A549 (cell line): ENCODE measurements around the gene VPS72. TPM values are rescaled to one million over a fixed set of nuclear protein-coding genes. Genes with fewer than 3 reads are reported as not detected.

Experiments
- ATOH8 ChIP-seq: fragments of 250-450 bp; sonication (Bioruptor Pico); IDR thresholded peaks from 2 replicates; pipeline ENCODE4 v1.5.0; 2020; ENCODE audit warnings: low read depth, mild to moderate bottlenecking, moderate library complexity
- BHLHE40 ChIP-seq: IDR thresholded peaks from 2 replicates; pipeline ENCODE4 v1.6.1; 2012; ENCODE audit warnings: low read depth, low read length, inconsistent platforms
- CBX8 ChIP-seq: fragments of 200-600 bp; sonication (generic); IDR thresholded peaks from 2 replicates; pipeline ENCODE4 v1.6.1; 2016
- FOSB ChIP-seq: fragments of 250-450 bp; sonication (Bioruptor Pico); IDR thresholded peaks from 2 replicates; pipeline ENCODE4 v1.5.0; 2020; ENCODE audit warnings: mild to moderate bottlenecking, moderate library complexity
- FOSL2 ChIP-seq, 2 experiments: fragments of 450-650 bp in 1 of 2; fragments of >200 bp in 1 of 2; sonication (Bioruptor Twin) in 1 of 2; formaldehyde crosslinking; IDR thresholded peaks; 2 replicates each; pipeline versions ENCODE4 v1.5.0 to v1.6.1; 2016 to 2020; ENCODE audit warnings: mild to moderate bottlenecking in 1 of 2, moderate library complexity in 1 of 2
- FOXS1 ChIP-seq: fragments of 250-450 bp; sonication (Bioruptor Pico); IDR thresholded peaks from 2 replicates; pipeline ENCODE4 v1.5.0; 2020; ENCODE audit warnings: mild to moderate bottlenecking, moderate library complexity
- HOXA7 ChIP-seq: fragments of 250-450 bp; sonication (Bioruptor Pico); IDR thresholded peaks from 2 replicates; pipeline ENCODE4 v1.5.0; 2020; ENCODE audit warnings: mild to moderate bottlenecking, moderate library complexity
- HOXB13 ChIP-seq: fragments of 250-450 bp; sonication (Bioruptor Pico); IDR thresholded peaks from 2 replicates; pipeline ENCODE4 v1.5.0; 2020; ENCODE audit warnings: low read depth, mild to moderate bottlenecking, moderate library complexity
- KDM1A ChIP-seq: fragments of 200-600 bp; sonication (generic); IDR thresholded peaks from 2 replicates; pipeline ENCODE4 v1.6.1; 2016; ENCODE audit warnings: low read depth, mild to moderate bottlenecking
- MYC ChIP-seq: IDR thresholded peaks from 2 replicates; pipeline ENCODE4 v1.6.1; 2012; ENCODE audit warnings: mild to moderate bottlenecking, inconsistent platforms, low read length, improper control_type of control experiment, borderline replicate concordance
- PHF8 ChIP-seq: fragments of 200-600 bp; sonication (generic); IDR thresholded peaks from 2 replicates; pipeline ENCODE4 v1.6.1; 2016; ENCODE audit warnings: low read depth, mild to moderate bottlenecking, antibody characterized with exemption, moderate library complexity, borderline replicate concordance
- RAD21 ChIP-seq, 2 experiments: fragments of >200 bp in 1 of 2; sonication (Bioruptor Twin) in 1 of 2; formaldehyde crosslinking in 1 of 2; IDR thresholded peaks in 1 of 2; conservative IDR thresholded peaks in 1 of 2; 2 replicates in 1 of 2; 3 replicates in 1 of 2; pipeline ENCODE4 v1.6.1; 2012 to 2018; ENCODE audit warnings: inconsistent platforms in 1 of 2
- RCOR1 ChIP-seq: fragments of 150-350 bp; IDR thresholded peaks from 2 replicates; pipeline ENCODE4 v1.6.1; 2014; ENCODE audit warnings: antibody characterized with exemption, low read length, low read depth
- REST ChIP-seq: fragments of 200-600 bp; sonication (generic); IDR thresholded peaks from 2 replicates; pipeline ENCODE4 v1.6.1; 2016; ENCODE audit warnings: antibody characterized with exemption, mild to moderate bottlenecking, moderate library complexity
- TFCP2L1 ChIP-seq: fragments of 250-450 bp; sonication (Bioruptor Pico); IDR thresholded peaks from 2 replicates; pipeline ENCODE4 v1.5.0; 2021; ENCODE audit warnings: mild to moderate bottlenecking
- USF2 ChIP-seq: fragments of 450-650 bp; IDR thresholded peaks from 2 replicates; pipeline ENCODE4 v1.6.1; 2014; ENCODE audit warnings: antibody characterized with exemption
- ZC3H11A ChIP-seq: fragments of 450-650 bp; IDR thresholded peaks from 2 replicates; pipeline ENCODE4 v1.6.1; 2014; ENCODE audit warnings: antibody characterized with exemption, mild to moderate bottlenecking
- polyA plus RNA-seq, 4 experiments: library from polyadenylated mRNA; depleted of rRNA in 3 of 4; stranded (reverse); fragments of >200 nt; fragmentation: RNase III in 1 of 4; extraction: RNeasy Plus Mini Kit Qiagen cat#74134 plus additional on column Dnase treatment in 1 of 4; gene quantifications; 2 replicates in 3 of 4; 3 replicates in 1 of 4; pipeline ENCODE4 v1.2.3, GENCODE V29; 2011 to 2017
- TF ChIP-seq, protein P1 (sequence below): fragments of >200 bp; sonication (Bioruptor Twin); formaldehyde crosslinking; IDR thresholded peaks from 3 replicates; pipeline ENCODE4 v1.6.1; 2016
- TF ChIP-seq, protein P2 (sequence below): fragments of >200 bp; sonication (Bioruptor Twin); formaldehyde crosslinking; IDR thresholded peaks from 3 replicates; pipeline ENCODE4 v1.5.1; 2016
- TF ChIP-seq, protein P3 (sequence below): IDR thresholded peaks from 2 replicates; pipeline ENCODE4 v1.6.1; 2012

VPS72 gene
- polyA plus RNA-seq, 2 of the 4 experiments (the other 2 are of a cell fraction): 50.8 to 81.2 TPM

DNA sequence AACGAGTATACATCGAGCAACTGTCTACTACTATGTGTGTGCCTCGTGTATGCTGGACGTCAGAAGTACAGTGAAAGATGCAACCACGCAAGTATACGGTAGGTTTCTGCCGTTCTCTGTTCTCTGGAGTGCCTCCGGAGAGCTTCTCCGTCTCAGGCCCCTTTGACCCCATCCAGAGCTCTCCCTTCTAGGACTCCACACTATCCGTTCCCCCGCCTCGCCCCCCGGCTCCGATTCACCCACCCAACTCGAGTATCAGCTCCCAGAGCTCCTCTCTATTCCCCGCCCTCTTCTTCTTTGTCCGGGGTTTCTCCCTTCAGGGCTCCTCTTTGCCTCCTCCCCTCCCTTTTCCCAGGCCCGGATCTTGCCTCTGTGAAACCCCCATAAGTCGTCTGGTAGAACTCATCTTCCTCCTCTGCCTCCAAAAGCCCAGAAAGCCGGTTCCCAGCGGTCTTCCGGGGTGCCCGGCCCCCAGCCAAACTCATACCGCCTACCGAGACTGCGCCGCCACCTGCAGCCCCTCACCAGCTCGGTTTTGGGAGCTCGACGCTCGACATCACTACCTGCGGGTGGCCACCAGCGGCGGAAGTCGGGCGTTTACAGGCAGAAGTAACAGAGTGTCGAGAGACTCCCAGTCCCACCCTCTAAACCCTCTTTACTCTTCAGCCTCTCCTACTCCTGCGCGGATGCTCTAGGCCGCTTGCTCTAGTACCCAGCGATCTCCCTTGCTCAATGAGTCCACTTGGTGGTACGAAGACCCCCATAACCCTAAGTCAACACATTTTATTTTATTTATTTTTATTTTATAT lies at the start of gene VPS72 (continued):
- TF ChIP-seq HOXB13 (CRISPR knock-in tag): no peak
- TF ChIP-seq TFCP2L1: no peak
- no peak for TF ChIP-seq RCOR1
- no peak for TF ChIP-seq ATOH8
- peak; percentile 89; the same call in 1 of the 2 replicates for TF ChIP-seq PHF8
- no peak for TF ChIP-seq CBX8
- no peak for TF ChIP-seq FOSL2 (IDR thresholded peaks at IDR 0.05)
- TF ChIP-seq FOSL2 (CRISPR knock-in tag; IDR thresholded peaks at IDR 0.05): no peak
- no peak for TF ChIP-seq MYC
- TF ChIP-seq USF2: no peak
- TF ChIP-seq HOXA7 (CRISPR knock-in tag): no peak
- TF ChIP-seq, protein P1, sequence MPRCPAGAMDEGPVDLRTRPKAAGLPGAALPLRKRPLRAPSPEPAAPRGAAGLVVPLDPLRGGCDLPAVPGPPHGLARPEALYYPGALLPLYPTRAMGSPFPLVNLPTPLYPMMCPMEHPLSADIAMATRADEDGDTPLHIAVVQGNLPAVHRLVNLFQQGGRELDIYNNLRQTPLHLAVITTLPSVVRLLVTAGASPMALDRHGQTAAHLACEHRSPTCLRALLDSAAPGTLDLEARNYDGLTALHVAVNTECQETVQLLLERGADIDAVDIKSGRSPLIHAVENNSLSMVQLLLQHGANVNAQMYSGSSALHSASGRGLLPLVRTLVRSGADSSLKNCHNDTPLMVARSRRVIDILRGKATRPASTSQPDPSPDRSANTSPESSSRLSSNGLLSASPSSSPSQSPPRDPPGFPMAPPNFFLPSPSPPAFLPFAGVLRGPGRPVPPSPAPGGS: peak; percentile 93; the same call in 2 of the 3 replicates
- TF ChIP-seq BHLHE40: no peak
- TF ChIP-seq FOSB (CRISPR knock-in tag): no peak
- TF ChIP-seq ZC3H11A: no peak
- TF ChIP-seq, protein P2, sequence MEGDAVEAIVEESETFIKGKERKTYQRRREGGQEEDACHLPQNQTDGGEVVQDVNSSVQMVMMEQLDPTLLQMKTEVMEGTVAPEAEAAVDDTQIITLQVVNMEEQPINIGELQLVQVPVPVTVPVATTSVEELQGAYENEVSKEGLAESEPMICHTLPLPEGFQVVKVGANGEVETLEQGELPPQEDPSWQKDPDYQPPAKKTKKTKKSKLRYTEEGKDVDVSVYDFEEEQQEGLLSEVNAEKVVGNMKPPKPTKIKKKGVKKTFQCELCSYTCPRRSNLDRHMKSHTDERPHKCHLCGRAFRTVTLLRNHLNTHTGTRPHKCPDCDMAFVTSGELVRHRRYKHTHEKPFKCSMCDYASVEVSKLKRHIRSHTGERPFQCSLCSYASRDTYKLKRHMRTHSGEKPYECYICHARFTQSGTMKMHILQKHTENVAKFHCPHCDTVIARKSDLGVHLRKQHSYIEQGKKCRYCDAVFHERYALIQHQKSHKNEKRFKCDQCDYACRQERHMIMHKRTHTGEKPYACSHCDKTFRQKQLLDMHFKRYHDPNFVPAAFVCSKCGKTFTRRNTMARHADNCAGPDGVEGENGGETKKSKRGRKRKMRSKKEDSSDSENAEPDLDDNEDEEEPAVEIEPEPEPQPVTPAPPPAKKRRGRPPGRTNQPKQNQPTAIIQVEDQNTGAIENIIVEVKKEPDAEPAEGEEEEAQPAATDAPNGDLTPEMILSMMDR: no peak
- no peak for TF ChIP-seq FOXS1 (CRISPR knock-in tag)
- no peak for TF ChIP-seq KDM1A
- TF ChIP-seq, protein P3, sequence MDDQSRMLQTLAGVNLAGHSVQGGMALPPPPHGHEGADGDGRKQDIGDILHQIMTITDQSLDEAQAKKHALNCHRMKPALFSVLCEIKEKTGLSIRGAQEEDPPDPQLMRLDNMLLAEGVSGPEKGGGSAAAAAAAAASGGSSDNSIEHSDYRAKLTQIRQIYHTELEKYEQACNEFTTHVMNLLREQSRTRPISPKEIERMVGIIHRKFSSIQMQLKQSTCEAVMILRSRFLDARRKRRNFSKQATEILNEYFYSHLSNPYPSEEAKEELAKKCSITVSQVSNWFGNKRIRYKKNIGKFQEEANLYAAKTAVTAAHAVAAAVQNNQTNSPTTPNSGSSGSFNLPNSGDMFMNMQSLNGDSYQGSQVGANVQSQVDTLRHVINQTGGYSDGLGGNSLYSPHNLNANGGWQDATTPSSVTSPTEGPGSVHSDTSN: peak; percentile 33; the same call in 1 of the 2 replicates
- TF ChIP-seq REST: no peak
- TF ChIP-seq RAD21 (conservative IDR thresholded peaks at IDR 0.05 in 1 of 2, IDR thresholded peaks at IDR 0.05 in 1 of 2): no peak
